ENCODE data around the gene PAXX.

GRCh38 chr9:136947028-136947891 is 45.0 kb upstream of the PAXX start:
- TF ChIP-seq CTCF (IDR thresholded peaks at IDR 0.05), result no peak
- no peak for TF ChIP-seq POLR2AphosphoS5 (IDR thresholded peaks at IDR 0.05)
